ENCODE results near the gene CREB1.

The CREB1 gene

DNA sequence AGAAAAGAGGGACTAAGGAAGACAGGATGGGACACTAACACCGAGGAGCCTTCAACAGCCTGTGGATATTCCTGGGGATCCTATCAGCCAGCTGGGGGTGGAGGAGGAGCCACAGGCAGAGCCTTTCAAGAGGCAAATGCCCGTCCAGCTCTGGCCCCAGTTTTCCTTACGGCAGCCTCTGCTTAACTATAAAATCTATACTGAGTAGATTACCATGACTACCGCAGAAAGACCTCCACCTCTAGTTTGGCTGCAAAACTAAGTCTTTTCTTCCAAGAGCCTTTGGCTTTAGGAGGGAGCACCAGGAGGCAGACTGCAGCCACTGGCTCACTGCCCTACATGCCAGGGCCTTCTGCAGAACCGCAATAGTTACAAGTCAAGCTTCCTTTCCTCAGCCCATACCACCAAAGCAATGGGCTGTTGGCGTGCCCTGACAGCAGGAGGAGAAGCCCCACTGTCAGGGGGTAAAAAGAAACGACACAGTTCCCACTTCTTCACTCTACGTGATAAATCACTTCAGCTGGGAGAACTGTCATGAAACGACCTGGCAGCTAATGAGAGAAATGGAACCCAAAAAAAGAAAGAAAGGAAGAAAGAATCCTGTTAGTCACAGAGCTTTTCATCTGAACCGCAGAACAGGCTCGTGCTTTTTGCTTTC, 25.1 kb upstream of the CREB1 start:
- DNase-seq (ENCODE audit: low read depth): peak; percentile 69

DNA sequence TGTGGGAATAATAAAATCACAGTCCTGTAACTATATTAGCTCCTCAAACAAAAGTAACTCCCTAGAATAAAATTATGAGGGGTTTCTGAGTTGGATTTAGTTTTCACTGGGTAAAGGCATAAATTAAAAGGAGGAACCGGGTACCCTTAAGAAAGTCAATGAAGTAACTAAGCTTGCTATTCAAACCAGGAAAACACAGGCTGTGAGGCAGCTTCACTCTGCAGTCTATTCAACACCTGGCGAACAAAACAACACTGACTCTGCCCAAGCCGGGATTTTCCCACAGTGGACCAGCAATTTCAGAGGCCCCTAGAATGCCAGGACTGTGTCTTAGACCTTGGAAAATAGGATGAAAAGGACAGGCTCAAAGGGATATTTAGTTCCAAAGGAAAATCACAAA, 24.6 kb upstream of the CREB1 start:
- no peak for DNase-seq (ENCODE audit: low read depth)

DNA sequence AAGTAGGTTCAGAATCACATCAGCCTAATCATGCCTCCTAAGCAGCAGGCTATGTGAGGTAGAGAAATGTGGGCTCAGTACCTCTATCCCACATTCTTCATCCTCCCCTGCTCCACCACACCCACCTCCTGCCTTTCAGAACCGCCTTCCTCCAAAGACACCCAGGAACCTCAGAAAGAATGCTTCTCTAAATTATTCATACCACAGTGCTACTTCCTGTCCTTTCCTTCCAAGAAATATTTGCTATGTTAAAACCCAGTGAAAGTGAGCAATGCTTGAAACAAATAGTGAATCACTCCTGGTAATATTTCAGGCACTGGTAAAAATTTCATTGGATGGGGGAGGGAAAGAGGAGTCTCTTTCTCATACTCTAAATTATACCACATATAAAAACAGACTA, 24.0 kb upstream of the CREB1 start:
- peak; percentile 80 for DNase-seq (ENCODE audit: low read depth)

DNA sequence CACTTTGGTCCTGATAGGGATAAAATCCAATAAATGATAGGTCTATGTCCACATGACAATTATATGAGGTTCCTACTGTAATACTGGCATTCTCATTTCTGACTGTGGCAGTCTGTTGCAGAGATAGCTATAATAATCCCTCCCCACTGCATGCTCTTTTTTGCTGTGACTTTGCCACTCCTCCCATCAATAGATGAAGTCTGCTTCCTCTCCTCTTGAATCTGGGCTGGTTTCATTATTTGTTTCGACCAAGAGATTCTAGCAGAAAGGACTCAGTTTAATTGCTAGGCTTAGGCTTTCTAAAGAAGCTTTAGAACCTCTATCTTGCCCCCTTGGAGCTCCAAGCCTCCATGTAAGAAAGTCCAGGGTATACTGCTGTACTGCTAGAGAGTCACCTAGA, 23.3 kb upstream of the CREB1 start:
- DNase-seq (ENCODE audit: low read depth): no peak

DNA sequence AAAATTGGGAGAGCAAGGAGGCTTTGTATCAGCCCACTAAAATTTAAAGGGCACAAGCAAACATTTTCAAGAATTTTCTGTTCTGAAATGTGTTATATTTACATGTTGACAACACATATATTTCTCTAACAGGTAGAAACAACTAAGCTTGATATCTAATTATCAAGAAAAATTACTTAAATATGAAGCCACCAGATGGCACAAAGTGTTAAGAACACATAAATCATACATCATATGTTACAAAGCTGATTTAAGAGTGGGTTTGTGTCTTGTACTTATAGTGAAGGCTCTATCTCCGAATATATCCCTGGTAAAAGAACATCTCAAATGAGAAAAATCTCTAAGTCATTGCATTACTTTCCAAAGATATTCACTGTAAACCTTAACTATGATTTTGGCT, 19.6 kb upstream of the CREB1 start:
- DNase-seq (ENCODE audit: low read depth): no peak

DNA sequence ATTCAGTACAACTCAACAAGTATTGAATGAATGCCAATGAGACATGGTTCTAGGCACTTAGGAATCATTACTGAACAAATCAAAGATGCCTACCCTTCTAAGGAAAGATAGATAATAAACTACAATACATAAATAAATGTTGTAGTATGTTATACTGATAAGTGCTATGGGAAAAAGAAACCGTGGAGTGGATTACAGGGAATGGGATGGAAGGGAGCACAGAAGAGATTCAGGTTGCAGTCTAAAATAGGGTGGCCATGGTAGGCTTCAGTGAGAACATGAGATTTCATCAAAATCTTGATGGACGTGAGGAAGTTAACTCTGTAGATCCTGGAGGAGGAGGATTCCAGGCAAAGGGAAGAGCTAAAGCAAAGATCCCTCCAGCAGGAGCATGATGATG, 17.9 kb upstream of the CREB1 start:
- no peak for DNase-seq (ENCODE audit: low read depth)

DNA sequence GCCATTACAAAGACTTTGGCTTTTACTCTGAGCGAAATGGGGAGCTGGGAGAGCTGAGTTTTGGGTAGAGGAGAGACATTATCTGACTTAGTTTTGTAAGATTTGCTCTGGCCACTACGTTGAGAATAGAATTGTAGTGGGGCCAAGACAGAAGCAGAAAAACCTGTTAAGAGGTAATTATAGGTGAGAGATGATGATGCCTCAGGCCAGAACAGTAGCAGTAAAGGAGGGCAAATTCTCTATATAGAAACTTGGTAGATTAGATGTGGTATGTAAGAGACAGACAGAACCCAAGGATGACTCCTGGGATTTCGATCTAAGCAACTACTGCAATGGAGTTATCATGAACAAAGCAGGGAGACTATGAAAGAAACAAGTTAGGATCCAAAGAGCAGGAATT, 17.4 kb upstream of the CREB1 start:
- no peak for DNase-seq (ENCODE audit: low read depth)

DNA sequence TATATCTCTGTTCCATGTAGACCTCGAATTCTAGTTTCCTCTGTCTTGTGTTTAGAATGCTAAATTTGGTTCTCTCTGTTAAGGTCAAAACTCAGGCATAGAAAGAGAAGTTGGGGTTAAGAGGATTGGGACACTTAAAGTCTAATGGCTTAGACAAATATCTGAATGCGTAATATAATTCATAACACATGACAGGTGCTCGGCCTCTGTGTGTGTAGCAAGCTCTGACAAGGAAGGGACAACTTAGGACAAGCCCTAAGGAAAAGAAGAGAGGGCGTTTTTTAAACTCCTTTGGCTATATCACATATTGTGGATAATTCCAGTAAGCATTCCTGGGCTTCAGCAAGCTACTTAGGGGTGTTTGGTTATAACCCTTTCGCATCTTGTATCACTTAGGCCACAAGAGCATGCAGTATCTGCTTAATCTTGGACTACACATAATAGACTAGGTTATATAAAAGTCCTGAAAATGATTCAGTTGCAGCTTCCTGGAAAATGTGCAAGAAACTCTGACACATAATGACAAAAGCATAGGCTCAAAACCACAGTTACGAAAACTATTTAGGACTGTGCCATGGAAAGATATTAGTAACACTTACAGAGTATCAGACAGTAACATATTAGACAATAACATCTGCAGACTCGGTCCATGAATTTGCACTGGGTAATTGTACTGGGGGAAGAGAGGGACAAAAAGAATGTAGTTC, 16.1 kb upstream of the CREB1 start:
- DNase-seq (ENCODE audit: low read depth): peak; percentile 97

DNA sequence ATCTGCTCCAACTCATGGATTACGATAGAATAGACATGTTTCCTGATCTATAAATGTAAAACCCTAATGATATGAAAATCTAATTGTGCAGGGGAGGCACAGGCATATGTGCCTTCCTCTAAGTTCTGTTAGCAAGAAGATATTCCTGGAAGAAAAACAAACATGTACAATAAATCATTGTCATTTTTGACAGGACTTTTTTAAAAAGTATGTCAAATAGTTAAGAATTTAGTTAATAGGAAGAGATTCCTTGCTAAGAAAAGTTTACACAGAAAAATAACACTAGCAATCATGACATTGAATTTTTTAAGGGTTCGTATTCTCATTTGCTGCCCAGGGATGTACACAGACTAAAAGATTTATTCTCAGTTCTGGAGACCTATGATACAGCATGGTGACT, 15.3 kb upstream of the CREB1 start:
- DNase-seq (ENCODE audit: low read depth): no peak

DNA sequence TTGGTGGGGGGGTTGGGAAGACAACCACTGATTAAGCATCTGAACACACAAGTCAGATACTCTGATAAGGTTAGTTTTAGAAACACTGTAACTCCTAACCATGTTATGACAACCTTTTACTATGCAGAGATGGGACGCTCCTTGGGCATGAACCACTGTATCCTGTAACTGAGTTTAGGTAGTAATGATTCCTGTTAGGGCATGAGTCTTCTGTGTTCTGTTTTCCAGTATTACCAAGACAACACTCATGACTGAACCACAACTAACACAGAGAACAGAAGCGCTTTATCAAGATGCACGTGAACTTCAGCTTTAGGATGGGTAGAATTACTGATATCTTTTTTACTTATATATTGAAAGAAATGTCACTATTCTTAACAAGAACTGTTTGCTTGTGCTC, 14.1 kb upstream of the CREB1 start:
- DNase-seq (ENCODE audit: low read depth): no peak

DNA sequence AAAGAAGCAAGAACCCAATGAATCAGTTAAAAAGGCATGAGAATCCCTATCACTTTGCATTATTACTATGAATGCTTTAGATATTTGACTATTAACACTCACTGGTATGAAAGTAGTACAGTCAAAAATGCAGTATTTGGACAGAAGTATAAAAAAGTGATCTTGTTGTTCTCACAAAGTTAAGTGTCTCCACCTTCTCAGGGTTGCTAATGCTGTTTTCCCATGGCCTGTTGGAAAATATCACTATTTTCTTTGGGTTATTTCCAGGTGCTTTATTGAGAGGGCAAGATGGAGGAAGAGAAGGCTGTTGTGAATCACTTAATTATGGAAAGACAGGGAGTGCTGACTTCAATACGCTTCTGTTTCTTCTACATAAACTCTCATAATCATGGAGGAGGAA, 13.6 kb upstream of the CREB1 start:
- no peak for DNase-seq (ENCODE audit: low read depth)

DNA sequence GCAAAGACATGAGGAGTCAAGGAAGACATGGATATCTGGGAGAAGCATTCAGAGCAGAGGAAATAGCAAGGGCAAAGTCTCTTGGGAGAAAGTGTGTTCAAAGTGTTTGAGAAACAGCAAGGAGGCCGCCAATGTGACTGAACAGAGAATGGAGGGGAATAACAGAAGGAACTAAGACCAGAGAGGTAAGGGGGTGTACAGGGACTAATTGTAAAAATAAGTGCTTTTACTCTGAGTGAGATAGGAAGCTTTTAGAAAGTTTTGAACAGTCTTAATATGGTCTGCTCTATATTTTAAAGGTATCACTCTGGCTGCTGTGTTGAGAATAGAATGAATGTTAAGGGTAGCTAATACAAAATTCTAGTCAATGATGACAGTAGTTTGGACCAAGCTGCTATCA, 6.8 kb upstream of the CREB1 start:
- no peak for DNase-seq (ENCODE audit: low read depth)

DNA sequence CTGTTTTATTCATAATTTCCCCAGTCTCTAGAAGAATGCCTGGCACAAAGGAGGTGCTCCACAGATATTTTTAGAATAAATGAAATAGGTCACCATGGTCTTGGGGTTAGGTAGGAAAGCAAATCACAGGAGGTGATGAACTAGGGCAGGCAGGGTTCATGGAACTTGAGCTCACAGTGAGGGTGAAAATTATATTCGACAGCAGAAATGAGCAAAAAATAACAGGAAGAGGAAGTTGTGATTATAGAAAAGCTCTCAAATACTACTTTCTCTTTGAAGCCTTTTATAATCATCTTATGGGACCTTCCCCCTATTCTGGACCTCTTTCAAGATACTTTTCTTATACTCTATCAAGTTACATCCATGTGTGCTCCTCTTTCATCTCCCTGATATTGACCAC, 4.5 kb upstream of the CREB1 start:
- no peak for DNase-seq (ENCODE audit: low read depth)

DNA sequence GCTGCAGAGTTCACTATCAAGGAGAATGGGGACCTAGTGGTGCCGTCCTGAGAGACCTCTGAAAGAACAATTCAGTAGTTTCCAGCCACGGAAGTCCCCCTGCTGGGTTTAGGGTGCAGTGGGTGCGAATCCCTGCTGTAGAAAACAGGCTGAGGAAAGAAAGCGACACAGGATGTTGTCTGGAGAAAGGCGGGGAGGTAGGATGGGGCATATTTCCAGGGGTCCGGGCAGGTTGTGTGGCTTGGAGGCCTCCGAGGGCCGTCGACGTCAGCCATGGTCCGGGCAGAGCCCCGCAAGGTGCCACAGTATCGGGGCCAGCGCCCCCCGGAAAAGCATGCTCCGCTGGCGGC, 807 bp upstream of the CREB1 start:
- DNase-seq (ENCODE audit: low read depth): no peak

DNA sequence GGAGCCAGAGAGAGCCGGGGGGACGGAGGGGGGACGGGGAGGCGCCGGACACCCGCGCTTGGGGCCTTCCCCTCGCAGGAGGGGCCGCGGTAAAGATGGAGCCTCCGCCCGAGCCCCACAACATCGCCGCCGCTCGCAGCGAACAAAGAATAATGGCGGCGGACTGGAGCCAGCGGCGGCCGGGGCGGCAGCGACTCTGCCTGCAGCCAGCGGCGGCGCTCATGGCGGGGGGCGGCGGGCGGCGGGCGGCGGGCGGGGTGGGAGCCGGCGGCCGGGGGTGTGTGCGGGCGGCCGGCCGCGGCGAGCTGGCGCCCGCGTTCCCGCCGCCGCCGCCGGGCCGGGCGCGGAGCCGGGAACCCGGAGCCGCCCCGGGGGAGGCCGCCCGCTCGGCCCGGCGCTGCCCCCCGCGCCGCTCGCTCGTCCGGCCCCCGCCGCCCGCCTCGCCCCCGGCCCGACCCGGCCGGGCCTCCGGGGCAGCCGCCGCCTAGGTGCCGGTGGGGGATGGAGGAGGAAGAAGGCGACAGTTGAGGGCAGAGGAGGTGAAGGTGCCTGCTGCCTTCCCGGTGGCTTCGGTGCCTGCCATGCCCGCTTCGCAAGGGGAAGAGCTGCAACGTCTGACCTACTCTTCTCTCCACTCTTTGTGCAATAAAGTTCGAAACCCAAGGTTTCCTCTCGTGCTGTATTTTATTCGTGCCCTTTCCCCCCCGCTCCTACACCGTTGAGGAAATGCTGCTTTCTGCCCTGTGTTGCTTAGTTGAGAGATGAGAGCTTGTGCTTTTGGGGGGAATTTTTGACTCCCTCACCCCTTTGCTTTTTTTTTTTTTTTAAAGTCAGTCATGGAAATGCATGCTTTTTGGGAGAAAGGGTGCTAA, 634 bp downstream of the CREB1 start:
- no peak for DNase-seq (ENCODE audit: low read depth)

DNA sequence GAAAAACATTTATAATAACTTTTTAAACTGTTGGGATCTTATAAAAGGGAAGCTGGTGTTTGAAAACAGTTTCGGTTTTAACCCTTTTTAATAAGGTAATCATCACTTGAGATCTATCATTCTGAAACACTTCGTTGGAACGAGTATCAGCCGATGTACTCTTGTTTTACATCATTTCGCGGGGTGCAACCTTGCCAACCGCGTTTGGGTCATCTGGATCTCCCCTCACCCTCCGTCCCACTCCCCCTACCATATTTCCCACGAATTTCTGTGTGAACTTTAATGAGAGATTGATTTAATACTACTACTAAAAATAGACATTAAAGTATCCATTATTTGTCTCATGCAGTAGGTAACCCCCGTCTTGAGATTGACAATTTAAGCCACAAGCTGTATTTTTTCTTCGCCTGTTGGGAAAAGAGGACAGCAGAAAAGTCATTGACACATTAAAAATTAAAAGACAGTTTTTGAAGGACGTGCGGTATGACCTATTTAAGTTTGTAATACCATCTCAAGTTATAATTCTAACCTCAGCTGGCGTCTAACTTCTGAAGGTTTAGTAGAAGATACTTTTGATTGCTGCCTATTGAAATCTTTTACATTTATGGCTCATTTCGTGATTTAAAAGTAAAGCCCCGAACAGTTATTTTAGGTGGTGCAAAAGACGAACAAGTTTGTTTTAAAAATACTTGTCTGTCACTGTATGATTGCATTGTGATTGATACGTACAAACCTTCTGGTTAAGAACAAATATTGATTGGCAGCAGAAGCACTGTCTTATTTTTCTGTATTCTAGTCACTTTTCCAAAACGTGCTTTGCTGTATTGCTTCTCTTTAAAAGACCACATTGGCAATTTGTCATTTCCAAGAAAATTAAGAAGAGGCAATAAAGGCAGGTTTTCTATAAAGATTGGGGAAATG, 1.5 kb downstream of the CREB1 start:
- no peak for DNase-seq (ENCODE audit: low read depth)

DNA sequence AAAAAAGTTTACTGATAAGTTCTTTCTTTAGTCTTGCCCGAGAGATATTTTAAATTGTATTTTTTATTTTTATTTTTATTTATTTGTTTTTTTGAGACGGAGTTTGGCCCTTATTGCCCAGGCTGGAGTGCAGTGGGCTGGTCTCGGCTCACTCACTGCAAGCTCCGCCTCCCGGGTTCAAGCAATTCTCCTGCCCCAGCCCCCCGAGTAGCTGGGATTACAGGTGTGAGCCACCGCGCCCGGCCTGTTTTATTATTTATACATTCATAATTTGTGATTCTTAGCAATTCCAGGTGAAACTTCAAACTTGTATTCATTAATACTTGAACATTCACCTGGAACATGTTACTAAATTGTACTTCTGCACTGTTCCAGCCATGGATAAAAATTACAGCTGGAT, 2.9 kb downstream of the CREB1 start:
- DNase-seq (ENCODE audit: low read depth): no peak

DNA sequence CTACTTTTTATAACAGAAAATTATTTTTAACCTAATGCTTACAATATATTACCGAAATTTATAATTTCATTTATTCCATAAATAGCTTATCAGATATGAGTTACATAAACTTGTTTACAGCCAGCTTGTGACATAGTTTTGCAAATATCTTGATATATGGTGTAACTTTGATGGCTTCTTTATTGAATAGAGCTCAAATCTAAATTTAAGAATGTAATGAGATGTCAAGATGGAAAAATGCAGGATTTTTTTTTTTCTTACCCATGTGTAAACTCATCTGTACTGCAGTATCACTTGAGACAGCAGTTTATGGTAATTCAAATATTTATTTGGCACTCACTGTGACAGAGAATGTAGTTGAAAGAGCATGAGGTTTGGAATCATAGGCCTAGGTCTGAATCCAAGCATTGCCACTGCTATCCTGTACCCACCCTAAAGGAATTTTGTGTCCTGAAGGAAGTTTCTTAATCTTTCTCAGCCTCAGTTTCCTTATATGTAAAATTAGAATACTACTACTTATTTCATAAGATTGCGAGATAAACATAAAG, 3.8 kb downstream of the CREB1 start:
- DNase-seq (ENCODE audit: low read depth): no peak

DNA sequence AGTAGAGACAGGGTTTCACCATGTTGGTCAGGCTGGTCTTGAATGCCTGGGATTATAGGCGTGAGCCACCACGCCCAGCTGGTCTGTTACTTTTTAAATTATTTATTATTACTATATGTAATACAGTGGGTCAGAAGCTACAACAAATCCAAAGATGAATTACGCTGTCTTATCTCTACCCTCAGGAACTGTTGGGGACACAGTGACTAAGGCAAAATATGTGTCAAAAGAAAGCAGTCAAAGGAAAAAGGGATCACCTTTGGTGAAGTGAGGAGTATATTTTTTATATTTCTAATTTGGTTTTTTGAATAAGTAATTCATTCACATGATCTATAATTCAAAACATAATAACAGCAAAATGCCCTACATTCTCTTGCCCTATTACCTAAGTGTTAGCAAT, 4.7 kb downstream of the CREB1 start:
- DNase-seq (ENCODE audit: low read depth): no peak

DNA sequence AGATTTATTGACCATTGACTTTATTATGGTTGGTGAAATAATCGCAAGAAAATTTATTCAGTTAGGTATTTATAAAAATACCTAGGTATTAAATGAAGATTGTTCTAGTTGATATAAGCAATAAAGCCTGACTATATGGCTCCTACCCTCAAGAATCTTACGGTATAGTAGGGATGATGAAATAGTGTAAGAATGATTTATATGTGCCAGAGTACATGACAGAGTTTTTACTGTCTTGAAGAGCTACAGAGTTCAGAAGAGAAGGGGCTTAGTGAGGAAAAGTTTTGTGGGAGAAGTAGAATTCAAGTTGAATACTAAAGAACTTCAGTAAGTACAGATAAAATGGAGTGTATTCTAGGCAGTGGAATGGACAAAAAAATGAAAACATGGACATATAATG, 9.7 kb downstream of the CREB1 start:
- DNase-seq (ENCODE audit: low read depth): no peak

DNA sequence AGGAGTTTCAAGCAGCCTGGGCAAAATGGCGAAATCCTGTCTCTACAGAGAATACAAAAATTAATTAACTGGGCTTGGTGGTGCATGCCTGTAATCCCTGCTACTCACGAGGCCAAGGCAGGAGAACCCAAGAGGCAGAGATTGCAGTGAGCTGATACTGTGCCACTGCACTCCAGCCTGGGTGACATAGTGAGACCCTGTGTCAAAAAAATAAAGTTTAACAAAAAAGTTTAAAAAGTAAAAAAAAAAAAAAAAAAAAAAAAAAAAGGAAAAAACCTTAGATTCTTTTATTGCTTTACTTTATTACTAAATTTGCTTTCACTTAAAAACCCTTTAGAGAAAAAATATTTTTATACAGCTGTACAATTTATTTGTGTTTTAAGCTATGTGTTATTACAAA, 10.7 kb downstream of the CREB1 start:
- DNase-seq (ENCODE audit: low read depth): no peak

DNA sequence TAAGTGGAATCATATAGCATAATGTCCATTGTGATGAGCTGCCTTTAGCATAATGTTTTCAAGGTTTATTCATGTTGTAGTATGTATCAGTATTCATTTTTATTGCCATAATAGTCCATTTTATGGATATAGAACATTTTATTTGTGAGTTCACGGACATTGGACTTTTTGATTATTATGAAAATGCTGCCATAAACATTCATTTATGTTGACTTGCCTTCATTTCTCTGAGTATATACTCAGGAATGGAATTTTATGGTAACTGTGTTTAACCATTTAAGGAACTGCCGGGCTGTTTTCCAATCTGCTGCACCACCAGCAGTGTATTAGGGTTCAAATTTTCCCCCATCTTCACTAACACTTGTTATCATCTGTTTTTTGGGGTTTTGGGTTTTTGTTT, 12.2 kb downstream of the CREB1 start:
- DNase-seq (ENCODE audit: low read depth): no peak

Measured in stromal cell of bone marrow (primary cell).